ENCODE measurements around the gene ACVR1.
A peak's percentile ranks its signal among the peaks of the same experiment; 100 is the strongest.

Gene ACVR1

GRCh38 chr2:157746234-157746950, 129.7 kb downstream of the ACVR1 start:
- peak overlapping the region; percentile 18 for H3K27ac ChIP-seq
- H3K36me3 ChIP-seq (replicated peaks): peaks cover 4% of the 10 kb centered on the region
- no peak overlapping the region for H3K4me3 ChIP-seq (ENCODE audit: low read depth, low read length)
- in situ Hi-C loops (cut with HindIII; ENCODE audit: low pct_ligation_motif_present, low sequenced_read_pairs): no loop called here
- no peaks in the 10 kb centered on the region for H3K27me3 ChIP-seq (replicated peaks)
- peak; percentile 78 for DNase-seq
- TF ChIP-seq CTCF (IDR thresholded peaks at IDR 0.05; ENCODE audit: low read depth, low read length, missing control alignments): no peak

DNA sequence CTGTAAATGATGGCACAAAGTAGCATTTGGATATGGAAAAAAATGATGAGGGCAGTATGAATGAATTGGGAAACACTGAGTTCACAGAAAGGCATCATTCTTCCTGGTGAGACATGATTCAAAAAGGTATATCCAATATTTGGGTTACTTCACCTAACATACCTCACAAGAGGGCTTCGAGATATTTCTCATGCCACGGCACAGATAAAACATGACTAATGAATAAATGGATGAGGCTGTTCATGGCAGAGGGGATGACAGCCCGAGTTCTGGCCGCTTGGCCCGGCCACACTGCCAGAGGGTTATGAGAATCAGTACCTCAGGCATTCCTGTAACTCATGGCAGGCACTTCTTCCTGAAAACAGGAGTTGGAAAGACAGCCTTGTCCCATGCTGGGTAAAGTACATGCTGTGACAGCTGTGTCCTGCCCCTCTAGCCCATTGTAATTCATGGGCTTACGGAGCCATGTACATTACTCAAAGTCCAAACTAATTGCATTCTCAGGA, 131.5 kb downstream of the ACVR1 start:
- in situ Hi-C loops (cut with HindIII; ENCODE audit: low pct_ligation_motif_present, low sequenced_read_pairs): no loop called here
- no peaks in the 10 kb centered on the region for H3K36me3 ChIP-seq (replicated peaks)

DNA sequence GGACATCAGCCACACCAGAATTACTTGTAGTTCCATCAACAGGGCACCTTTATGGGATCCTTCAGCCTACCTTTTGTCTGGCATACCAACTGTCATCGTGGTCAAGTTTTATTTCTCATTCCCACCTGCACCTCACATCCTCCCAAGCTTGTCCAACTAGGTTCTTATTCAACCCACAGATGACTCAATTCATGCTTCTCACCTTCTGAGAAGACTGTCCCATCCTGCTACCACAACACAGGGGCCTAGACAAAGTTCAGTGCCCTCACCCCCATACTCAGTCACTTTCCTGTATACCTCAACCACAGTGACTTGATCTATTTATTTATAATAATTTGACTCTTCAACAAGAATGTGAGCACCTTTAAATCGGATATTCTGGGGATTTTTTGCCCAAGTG, 133.1 kb downstream of the ACVR1 start:
- H3K27ac ChIP-seq: no peak overlapping the region
- no peak for TF ChIP-seq CTCF (IDR thresholded peaks at IDR 0.05; ENCODE audit: low read depth, low read length, missing control alignments)
- H3K36me3 ChIP-seq (replicated peaks): no peaks in the 10 kb centered on the region
- no peak overlapping the region for H3K4me3 ChIP-seq (ENCODE audit: low read depth, low read length)
- no peak for DNase-seq
- in situ Hi-C loops (cut with HindIII; ENCODE audit: low pct_ligation_motif_present, low sequenced_read_pairs): no loop called here
- no peaks in the 10 kb centered on the region for H3K27me3 ChIP-seq (replicated peaks)

More for the DNA sequence above, 131.5 kb downstream of the ACVR1 start:
- no peak for DNase-seq
- no peaks in the 10 kb centered on the region for H3K27me3 ChIP-seq (replicated peaks)
- H3K27ac ChIP-seq: no peak overlapping the region
- TF ChIP-seq CTCF (IDR thresholded peaks at IDR 0.05; ENCODE audit: low read depth, low read length, missing control alignments): no peak
- H3K4me3 ChIP-seq (ENCODE audit: low read depth, low read length): no peak overlapping the region

GRCh38 chr2:157741819-157742484, 134.2 kb downstream of the ACVR1 start:
- H3K36me3 ChIP-seq (replicated peaks): peaks cover 6% of the 10 kb centered on the region
- DNase-seq: no peak
- in situ Hi-C loops (cut with HindIII; ENCODE audit: low pct_ligation_motif_present, low sequenced_read_pairs): no loop called here
- no peak overlapping the region for H3K27ac ChIP-seq
- no peak overlapping the region for H3K4me3 ChIP-seq (ENCODE audit: low read depth, low read length)
- no peak for TF ChIP-seq CTCF (IDR thresholded peaks at IDR 0.05; ENCODE audit: low read depth, low read length, missing control alignments)
- H3K27me3 ChIP-seq (replicated peaks): no peaks in the 10 kb centered on the region

DNA sequence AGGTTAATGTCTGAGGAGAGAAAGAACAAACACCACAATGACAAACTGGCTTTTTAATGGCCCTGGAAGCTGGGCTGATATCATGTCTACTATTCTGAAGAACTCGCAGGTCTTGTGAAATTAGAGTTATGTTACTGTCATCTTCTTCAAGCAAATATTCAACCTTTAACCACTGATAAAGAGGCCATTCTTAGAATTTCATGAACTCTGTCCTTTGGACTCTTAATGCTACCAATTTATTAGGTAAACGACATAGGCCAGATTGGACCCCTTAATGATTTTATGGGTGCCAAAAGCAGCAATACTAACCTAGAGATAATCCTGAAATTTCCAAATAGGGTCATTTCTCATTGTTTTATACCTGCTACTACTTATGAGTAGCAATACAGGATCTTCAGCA, 138.5 kb downstream of the ACVR1 start:
- H3K36me3 ChIP-seq (replicated peaks): peaks cover 29% of the 10 kb centered on the region
- no peak for TF ChIP-seq CTCF (IDR thresholded peaks at IDR 0.05; ENCODE audit: low read depth, low read length, missing control alignments)
- H3K27me3 ChIP-seq (replicated peaks): no peaks in the 10 kb centered on the region
- no peak for DNase-seq
- H3K4me3 ChIP-seq (ENCODE audit: low read depth, low read length): no peak overlapping the region
- no peak overlapping the region for H3K27ac ChIP-seq
- in situ Hi-C loops (cut with HindIII; ENCODE audit: low pct_ligation_motif_present, low sequenced_read_pairs): no loop called here
